Measurements from ENCODE around the gene BZW2. TPM values are rescaled to one million over a fixed set of nuclear protein-coding genes. Genes with fewer than 3 reads are reported as not detected.

Gene BZW2
- total and polyA plus RNA-seq, 4 donors, result 32.4 to 53.7 (median 46.1) TPM

DNA sequence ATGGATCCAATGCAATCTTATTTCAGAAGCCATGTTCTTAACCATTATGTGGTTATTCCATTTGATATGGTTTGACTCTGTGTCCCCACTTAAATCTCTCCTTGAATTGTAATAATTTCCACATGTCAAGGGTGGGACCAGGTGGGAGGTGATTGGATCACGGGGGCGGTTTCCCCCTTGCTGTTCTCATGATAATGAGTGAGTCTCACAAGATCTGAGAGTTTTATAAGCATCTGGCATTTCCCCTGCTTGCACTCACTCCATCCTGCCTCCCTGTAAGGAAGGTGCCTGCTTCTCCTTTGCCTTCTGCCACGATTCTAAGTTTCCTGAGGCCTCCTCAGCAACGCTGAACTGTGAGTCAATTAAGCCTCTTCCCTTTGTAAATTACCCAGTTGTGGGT is 75.6 kb downstream of the BZW2 start:
- 67 to 70% methylated on average over 4 of the region's 4 CpGs for whole genome bisulfite sequencing, 2 donors
- ATAC-seq (ENCODE audit: insufficient read depth, low FRiP score), result no peak
- H3K27ac ChIP-seq (ENCODE audit: low read depth in 1 of 2, low read length in 1 of 2), result no peak overlapping the region
- TF ChIP-seq CTCF (IDR thresholded peaks at IDR 0.05; ENCODE audit: control extremely low read depth, extremely low read depth), result no peak
- no peaks in the 10 kb centered on the region for H3K27me3 ChIP-seq (ENCODE audit: control insufficient read depth in 3 of 3, insufficient read depth in 3 of 3, low read length in 2 of 3)
- no peak overlapping the region for H3K9ac ChIP-seq (ENCODE audit: insufficient read depth in 1 of 2, low read length in 2 of 2)
- H3K4me1 ChIP-seq (ENCODE audit: control insufficient read depth in 5 of 5, insufficient read depth in 5 of 5, low read length in 5 of 5), result no peaks in the 10 kb centered on the region
- H3K9me3 ChIP-seq (ENCODE audit: control insufficient read depth in 4 of 4, insufficient read depth in 3 of 4, low read length in 3 of 4), result no peaks in the 10 kb centered on the region
- H3K36me3 ChIP-seq (ENCODE audit: control insufficient read depth in 4 of 4, insufficient read depth in 4 of 4, low read length in 4 of 4), result no peaks in the 10 kb centered on the region
- H3K4me3 ChIP-seq, result no peak overlapping the region
- DNase-seq, result no peak

DNA sequence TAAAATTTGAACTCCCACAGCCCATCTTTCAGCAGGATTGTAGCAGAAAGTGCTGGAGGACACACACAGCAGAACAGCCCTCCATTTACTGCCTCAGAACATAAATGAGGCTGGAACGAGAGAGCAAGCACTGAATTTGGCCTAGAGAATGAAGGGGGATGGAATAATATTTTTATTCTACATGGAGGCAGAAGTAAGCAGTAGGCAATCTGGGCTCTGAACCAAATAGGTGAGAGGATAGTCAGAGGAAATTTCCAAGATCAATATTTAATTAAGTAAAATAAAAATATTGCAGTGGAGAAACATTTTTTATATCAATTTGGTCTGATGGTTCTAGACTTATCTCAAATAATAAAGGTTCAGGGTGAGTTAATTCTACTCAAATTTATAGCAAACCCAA is 78.4 kb downstream of the BZW2 start:
- H3K4me1 ChIP-seq (ENCODE audit: control insufficient read depth in 5 of 5, insufficient read depth in 5 of 5, low read length in 5 of 5), result no peaks in the 10 kb centered on the region
- no peaks in the 10 kb centered on the region for H3K36me3 ChIP-seq (ENCODE audit: control insufficient read depth in 4 of 4, insufficient read depth in 4 of 4, low read length in 4 of 4)
- H3K27ac ChIP-seq (ENCODE audit: low read depth in 1 of 2, low read length in 1 of 2), result no peak overlapping the region
- H3K4me3 ChIP-seq, result no peak overlapping the region
- DNase-seq (no peak), ATAC-seq (ENCODE audit: insufficient read depth, low FRiP score) (no peak)
- TF ChIP-seq CTCF (IDR thresholded peaks at IDR 0.05; ENCODE audit: control extremely low read depth, extremely low read depth), result no peak
- H3K9ac ChIP-seq (ENCODE audit: insufficient read depth in 1 of 2, low read length in 2 of 2), result no peak overlapping the region
- 82 to 95% methylated on average over 1 of the region's 1 CpG for WGBS, 2 donors
- no peaks in the 10 kb centered on the region for H3K9me3 ChIP-seq (ENCODE audit: control insufficient read depth in 4 of 4, insufficient read depth in 3 of 4, low read length in 3 of 4)
- no peaks in the 10 kb centered on the region for H3K27me3 ChIP-seq (ENCODE audit: control insufficient read depth in 3 of 3, insufficient read depth in 3 of 3, low read length in 2 of 3)

DNA sequence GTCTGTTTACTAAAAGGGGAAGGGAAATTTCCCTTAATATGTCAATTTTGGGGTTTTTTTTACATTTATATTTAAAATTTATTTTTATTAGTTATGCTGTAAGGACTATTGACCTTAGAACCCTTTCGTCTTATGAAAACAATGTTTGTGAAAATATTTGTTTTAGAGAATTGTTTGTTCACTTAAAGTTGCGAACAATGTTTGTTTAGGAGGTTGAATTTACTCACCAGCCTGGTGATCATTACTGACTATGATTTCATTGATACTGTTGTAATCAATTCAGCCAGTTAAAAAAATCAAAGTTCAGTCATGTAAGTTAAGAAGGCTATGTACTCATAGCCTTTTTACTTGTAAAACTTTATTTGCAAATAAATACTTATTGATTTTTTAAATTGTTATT is 80.2 kb downstream of the BZW2 start:
- Histone ChIP-seq H3K36me3 (ENCODE audit: control insufficient read depth in 4 of 4, insufficient read depth in 4 of 4, low read length in 4 of 4) (no peaks in the 10 kb centered on the region), H3K4me1 (ENCODE audit: control insufficient read depth in 5 of 5, insufficient read depth in 5 of 5, low read length in 5 of 5) (no peaks in the 10 kb centered on the region), H3K9ac (ENCODE audit: insufficient read depth in 1 of 2, low read length in 2 of 2) (no peak overlapping the region), H3K27me3 (ENCODE audit: control insufficient read depth in 3 of 3, insufficient read depth in 3 of 3, low read length in 2 of 3) (no peaks in the 10 kb centered on the region), H3K9me3 (ENCODE audit: control insufficient read depth in 4 of 4, insufficient read depth in 3 of 4, low read length in 3 of 4) (peaks cover 0 to 2% (median 0%) of the 10 kb centered on the region in 4 donors), H3K27ac (ENCODE audit: low read depth in 1 of 2, low read length in 1 of 2) (no peak overlapping the region), H3K4me3 (no peak overlapping the region)
- no peak for TF ChIP-seq CTCF (IDR thresholded peaks at IDR 0.05; ENCODE audit: control extremely low read depth, extremely low read depth)
- no peak for ATAC-seq (ENCODE audit: insufficient read depth, low FRiP score)
- WGBS, 2 donors, result 76 to 88% methylated on average over 2 of the region's 2 CpGs
- no peak for DNase-seq

- Histone ChIP-seq H3K36me3 (ENCODE audit: control insufficient read depth in 4 of 4, insufficient read depth in 4 of 4, low read length in 4 of 4) (no peaks in the 10 kb centered on the region), H3K4me1 (ENCODE audit: control insufficient read depth in 5 of 5, insufficient read depth in 5 of 5, low read length in 5 of 5) (no peaks in the 10 kb centered on the region), H3K9ac (ENCODE audit: insufficient read depth in 1 of 2, low read length in 2 of 2) (no peak overlapping the region), H3K27ac (ENCODE audit: low read depth in 1 of 2, low read length in 1 of 2) (no peak overlapping the region), H3K9me3 (ENCODE audit: control insufficient read depth in 4 of 4, insufficient read depth in 3 of 4, low read length in 3 of 4) (peaks cover 0 to 2% (median 0%) of the 10 kb centered on the region in 4 donors), H3K4me3 (no peak overlapping the region), H3K27me3 (ENCODE audit: control insufficient read depth in 3 of 3, insufficient read depth in 3 of 3, low read length in 2 of 3) (no peaks in the 10 kb centered on the region)
- TF ChIP-seq CTCF (IDR thresholded peaks at IDR 0.05; ENCODE audit: control extremely low read depth, extremely low read depth), result no peak
- DNase-seq (no peak), ATAC-seq (ENCODE audit: insufficient read depth, low FRiP score) (no peak)
- 91 to 97% methylated on average over 4 of the region's 4 CpGs for WGBS, 2 donors
Measured at GRCh38 chr7:16727736-16728135, 81.8 kb downstream of the BZW2 start.
